Measurements from ENCODE around the gene FGF11.
"Not testable (repeated sequence)": the region's sequence is repeated elsewhere in the genome, so short reads cannot be mapped to it uniquely, and the experiment has no call there.

Gene FGF11

GRCh38 chr17:7467498-7467897, 28.2 kb downstream of the FGF11 start:
- no peak for DNase-seq (ENCODE audit: low read depth in 1 of 2, low spot score in 1 of 2)
- TF ChIP-seq POLR2AphosphoS5 (IDR thresholded peaks at IDR 0.05; ENCODE audit: low read depth), result no peak
- TF ChIP-seq GABPA (IDR thresholded peaks at IDR 0.05; ENCODE audit: low read depth), result no peak
- TF ChIP-seq, protein P1, sequence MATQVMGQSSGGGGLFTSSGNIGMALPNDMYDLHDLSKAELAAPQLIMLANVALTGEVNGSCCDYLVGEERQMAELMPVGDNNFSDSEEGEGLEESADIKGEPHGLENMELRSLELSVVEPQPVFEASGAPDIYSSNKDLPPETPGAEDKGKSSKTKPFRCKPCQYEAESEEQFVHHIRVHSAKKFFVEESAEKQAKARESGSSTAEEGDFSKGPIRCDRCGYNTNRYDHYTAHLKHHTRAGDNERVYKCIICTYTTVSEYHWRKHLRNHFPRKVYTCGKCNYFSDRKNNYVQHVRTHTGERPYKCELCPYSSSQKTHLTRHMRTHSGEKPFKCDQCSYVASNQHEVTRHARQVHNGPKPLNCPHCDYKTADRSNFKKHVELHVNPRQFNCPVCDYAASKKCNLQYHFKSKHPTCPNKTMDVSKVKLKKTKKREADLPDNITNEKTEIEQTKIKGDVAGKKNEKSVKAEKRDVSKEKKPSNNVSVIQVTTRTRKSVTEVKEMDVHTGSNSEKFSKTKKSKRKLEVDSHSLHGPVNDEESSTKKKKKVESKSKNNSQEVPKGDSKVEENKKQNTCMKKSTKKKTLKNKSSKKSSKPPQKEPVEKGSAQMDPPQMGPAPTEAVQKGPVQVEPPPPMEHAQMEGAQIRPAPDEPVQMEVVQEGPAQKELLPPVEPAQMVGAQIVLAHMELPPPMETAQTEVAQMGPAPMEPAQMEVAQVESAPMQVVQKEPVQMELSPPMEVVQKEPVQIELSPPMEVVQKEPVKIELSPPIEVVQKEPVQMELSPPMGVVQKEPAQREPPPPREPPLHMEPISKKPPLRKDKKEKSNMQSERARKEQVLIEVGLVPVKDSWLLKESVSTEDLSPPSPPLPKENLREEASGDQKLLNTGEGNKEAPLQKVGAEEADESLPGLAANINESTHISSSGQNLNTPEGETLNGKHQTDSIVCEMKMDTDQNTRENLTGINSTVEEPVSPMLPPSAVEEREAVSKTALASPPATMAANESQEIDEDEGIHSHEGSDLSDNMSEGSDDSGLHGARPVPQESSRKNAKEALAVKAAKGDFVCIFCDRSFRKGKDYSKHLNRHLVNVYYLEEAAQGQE (IDR thresholded peaks at IDR 0.05; ENCODE audit: insufficient replicate concordance, low read depth), result no peak
- no peak for TF ChIP-seq SPI1 (IDR thresholded peaks at IDR 0.05; ENCODE audit: borderline replicate concordance, low read depth)
- TF ChIP-seq CTCF (IDR thresholded peaks at IDR 0.05; ENCODE audit: insufficient read depth, low read length), result no peak
- H3K4me3 ChIP-seq (replicated peaks; ENCODE audit: insufficient read depth, low read length), result no peak overlapping the region
- no peaks in the 10 kb centered on the region for H3K27me3 ChIP-seq (ENCODE audit: insufficient read depth, poor library complexity, severe bottlenecking)
- no peak overlapping the region for H3K27ac ChIP-seq (replicated peaks)

DNA sequence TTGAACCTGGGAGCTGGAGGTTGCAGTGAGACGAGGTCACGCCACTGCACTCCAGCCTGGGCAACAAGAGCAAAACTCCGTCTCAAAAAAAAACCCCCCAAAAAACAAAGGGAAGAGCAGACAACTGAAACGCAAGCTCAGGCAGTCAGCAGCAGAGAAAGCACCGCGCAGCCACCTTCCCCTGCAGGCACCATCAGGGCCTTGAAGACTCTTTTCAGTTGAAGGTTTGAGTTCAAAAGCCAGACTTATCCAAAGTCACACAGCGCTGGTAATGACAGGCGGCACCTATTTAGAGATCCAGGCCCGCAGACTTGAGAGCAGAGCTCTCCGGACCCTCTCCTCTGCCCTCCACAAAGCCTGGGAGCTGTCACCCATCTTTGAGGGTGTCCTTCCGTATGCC, 29.0 kb downstream of the FGF11 start:
- no peak overlapping the region for H3K27ac ChIP-seq (replicated peaks)
- DNase-seq (ENCODE audit: low read depth in 1 of 2, low spot score in 1 of 2), result no peak
- no peak overlapping the region for H3K4me3 ChIP-seq (replicated peaks; ENCODE audit: insufficient read depth, low read length)
- no peaks in the 10 kb centered on the region for H3K27me3 ChIP-seq (ENCODE audit: insufficient read depth, poor library complexity, severe bottlenecking)
- TF ChIP-seq GABPA (IDR thresholded peaks at IDR 0.05; ENCODE audit: low read depth) (no peak), POLR2AphosphoS5 (IDR thresholded peaks at IDR 0.05; ENCODE audit: low read depth) (no peak), CTCF (IDR thresholded peaks at IDR 0.05; ENCODE audit: insufficient read depth, low read length) (no peak), SPI1 (IDR thresholded peaks at IDR 0.05; ENCODE audit: borderline replicate concordance, low read depth) (no peak)
- TF ChIP-seq, protein P1 (IDR thresholded peaks at IDR 0.05; ENCODE audit: insufficient replicate concordance, low read depth), result no peak

DNA sequence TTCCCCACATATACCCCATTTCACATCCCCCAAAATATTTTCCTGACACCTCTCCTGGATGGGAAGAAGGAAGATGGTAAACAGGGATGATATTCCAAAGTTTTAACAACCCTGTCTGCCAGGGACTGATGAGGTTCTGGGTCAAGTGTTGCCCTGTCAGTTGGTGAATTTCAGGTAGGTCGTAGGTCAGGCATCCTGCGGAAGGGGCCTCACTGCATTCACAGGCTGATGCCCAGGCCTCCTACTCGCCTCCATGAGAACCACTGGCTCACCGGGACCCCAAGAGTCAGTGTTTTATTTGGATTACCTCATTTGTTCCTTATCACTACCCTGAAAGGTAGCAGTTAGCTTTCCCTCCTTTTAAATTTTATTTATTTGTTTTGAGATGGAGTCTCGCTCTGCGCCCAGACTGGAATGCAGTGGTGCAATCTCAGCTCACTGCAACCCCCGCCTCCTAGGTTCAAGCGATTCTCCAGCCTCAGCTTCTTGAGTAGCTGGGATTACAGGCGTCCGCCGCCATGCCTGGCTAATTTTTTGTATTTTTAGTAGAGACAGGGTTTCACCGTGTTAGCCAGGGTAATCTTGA, 29.6 kb downstream of the FGF11 start:
- Histone ChIP-seq H3K27me3 (ENCODE audit: insufficient read depth, poor library complexity, severe bottlenecking) (no peaks in the 10 kb centered on the region), H3K4me3 (replicated peaks; ENCODE audit: insufficient read depth, low read length) (no peak overlapping the region), H3K27ac (replicated peaks) (no peak overlapping the region)
- TF ChIP-seq SPI1 (IDR thresholded peaks at IDR 0.05; ENCODE audit: borderline replicate concordance, low read depth) (no peak), GABPA (IDR thresholded peaks at IDR 0.05; ENCODE audit: low read depth) (no peak)
- TF ChIP-seq, protein P1 (IDR thresholded peaks at IDR 0.05; ENCODE audit: insufficient replicate concordance, low read depth), result no peak
- no peak for DNase-seq (ENCODE audit: low read depth in 1 of 2, low spot score in 1 of 2)

- H3K27ac ChIP-seq (replicated peaks); H3K27me3 ChIP-seq (ENCODE audit: insufficient read depth, poor library complexity, severe bottlenecking); H3K4me3 ChIP-seq (replicated peaks; ENCODE audit: insufficient read depth, low read length); DNase-seq (ENCODE audit: low read depth in 1 of 2, low spot score in 1 of 2): not testable (repeated sequence)
These were observed 30.5 kb downstream of the FGF11 start for GRCh38 chr17:7469843-7470242.

GRCh38 chr17:7470457-7470973, 31.2 kb downstream of the FGF11 start:
- H3K27me3 ChIP-seq (ENCODE audit: insufficient read depth, poor library complexity, severe bottlenecking); DNase-seq (ENCODE audit: low read depth in 1 of 2, low spot score in 1 of 2); H3K4me3 ChIP-seq (replicated peaks; ENCODE audit: insufficient read depth, low read length); H3K27ac ChIP-seq (replicated peaks): not testable (repeated sequence)

All from HL-60 (cell line).